Mucosa of descending colon (tissue), 3 donors: Measurements from ENCODE around the gene JAK3. TPM values are rescaled to one million over a fixed set of nuclear protein-coding genes. Genes with fewer than 3 reads are reported as not detected.

Experiments
- ATAC-seq: fragments of 200-7000 bp; cut with Tn5 transposase; one replicate; pipeline ENCODE4 v1.9.1; 2020; ENCODE audit warnings: mild to moderate bottlenecking, moderate library complexity
- DNase-seq, 3 donors: peaks; one replicate each; pipeline ENCODE4 v3.0.0-alpha.2; 2020
- H3K36me3 ChIP-seq: fragments of 200-600 bp; one replicate; pipeline ENCODE4 v1.8.0; 2021; ENCODE audit warnings: low read depth, mild to moderate bottlenecking
- H3K4me1 ChIP-seq: fragments of 200-600 bp; one replicate; pipeline ENCODE4 v1.8.0; 2021; ENCODE audit warnings: low read depth, mild to moderate bottlenecking
- H3K4me3 ChIP-seq: fragments of 200-600 bp; one replicate; pipeline ENCODE4 v1.8.0; 2021; ENCODE audit warnings: mild to moderate bottlenecking
- H3K9me3 ChIP-seq: fragments of 200-600 bp; one replicate; pipeline ENCODE4 v1.8.0; 2021; ENCODE audit warnings: mild to moderate bottlenecking
- CTCF ChIP-seq: fragments of 200-600 bp; IDR thresholded peaks from one replicate; pipeline ENCODE4 v1.8.0; 2022; ENCODE audit warnings: antibody characterized with exemption, mild to moderate bottlenecking
- intact Hi-C, 2 donors: fragments of 100-400 bp; cut with DNase I in 1 of 2; cut with micrococcal nuclease in 1 of 2; formaldehyde crosslinking; loops; one replicate each; pipeline versions ENCODE4 v1.11.0 to v1.11.1; 2022; cut with DNase I, micrococcal nuclease
- total RNA-seq, 3 donors: library from RNA; stranded (reverse); fragmentation: NEBNext Ultra II Directional in 2 of 3; extraction: Animal tissue kit (Norgen Biotek cat#: 25700) in 2 of 3; gene quantifications; one replicate each; pipeline versions ENCODE4 v1.2.1 to v1.2.4, GENCODE V29; 2021 to 2023
- donor health status: DM: no; HTN: no; CAD: no; lungs with moderate emphysema.
- donor health status: DM: no; HTN: no; CAD: no.
- donor health status: DM: no; HTN: yes; CAD: no.

The JAK3 gene
- total RNA-seq, 3 donors from 2014 or later, result 3.1 to 9.1 (median 5.4) TPM

DNA sequence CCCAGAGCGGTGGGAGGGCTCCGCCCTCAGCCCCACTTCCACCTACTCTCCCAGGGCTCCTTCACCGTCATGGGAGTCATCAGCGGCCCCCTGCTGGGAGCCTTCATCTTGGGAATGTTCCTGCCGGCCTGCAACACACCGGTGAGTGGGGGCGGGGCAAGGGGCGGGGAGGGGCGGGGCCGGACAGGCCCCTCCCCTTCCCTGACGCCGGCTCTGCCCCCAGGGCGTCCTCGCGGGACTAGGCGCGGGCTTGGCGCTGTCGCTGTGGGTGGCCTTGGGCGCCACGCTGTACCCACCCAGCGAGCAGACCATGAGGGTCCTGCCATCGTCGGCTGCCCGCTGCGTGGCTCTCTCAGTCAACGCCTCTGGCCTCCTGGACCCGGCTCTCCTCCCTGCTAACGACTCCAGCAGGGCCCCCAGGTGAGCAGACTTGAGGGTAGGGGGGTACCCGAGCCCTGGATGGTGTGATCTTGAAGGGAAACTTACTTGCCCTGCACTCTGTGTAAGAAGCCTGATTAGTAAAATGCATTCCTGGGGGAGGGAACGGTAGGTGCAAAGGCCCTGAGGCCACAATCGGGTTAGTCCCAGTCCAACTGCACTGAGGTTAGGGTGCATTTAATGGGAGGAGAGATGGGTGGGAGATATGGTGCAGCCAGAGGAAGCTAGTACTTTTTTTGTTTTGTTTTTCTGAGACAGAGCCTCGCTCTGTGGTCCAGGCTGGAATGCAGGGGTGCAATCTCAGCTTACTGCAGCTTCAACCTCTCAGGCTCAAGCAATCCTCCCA, 36.0 kb upstream of the JAK3 start:
- ATAC-seq (no peak), DNase-seq (no peak)
- TF ChIP-seq CTCF, result no peak
- no peak overlapping the region for H3K4me3 ChIP-seq
- intact Hi-C loops, result no loop called here
- no peaks in the 10 kb centered on the region for H3K36me3 ChIP-seq
- no peaks in the 10 kb centered on the region for H3K4me1 ChIP-seq
- no peaks in the 10 kb centered on the region for H3K9me3 ChIP-seq

- intact Hi-C loops, result no loop called here
- no peaks in the 10 kb centered on the region for H3K36me3 ChIP-seq
- ATAC-seq (no peak), DNase-seq (no peak)
- no peak overlapping the region for H3K4me3 ChIP-seq
- TF ChIP-seq CTCF, result no peak
- no peaks in the 10 kb centered on the region for H3K4me1 ChIP-seq
- H3K9me3 ChIP-seq, result no peaks in the 10 kb centered on the region
These were observed 33.9 kb upstream of the JAK3 start for GRCh38 chr19:17881701-17882100.

DNA sequence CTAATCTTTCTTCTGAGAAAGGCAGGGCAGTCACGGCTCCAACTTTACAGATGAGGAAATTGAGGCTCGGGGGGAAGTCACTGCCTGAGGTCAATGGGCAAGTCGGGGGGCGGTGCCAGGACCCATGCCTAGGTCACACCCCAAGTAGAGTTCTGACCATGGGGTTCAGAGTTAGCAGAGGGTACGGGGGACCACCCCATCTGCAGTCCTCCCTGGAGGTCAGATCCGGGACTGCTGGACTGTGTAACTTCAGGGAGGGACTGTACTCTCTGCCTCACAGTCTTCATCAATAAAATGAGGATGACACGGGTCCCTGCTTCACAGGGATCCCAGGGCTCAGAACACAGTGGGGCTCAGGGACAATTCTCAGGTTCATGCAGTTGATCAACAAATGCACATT, 31.7 kb upstream of the JAK3 start:
- TF ChIP-seq CTCF, result no peak
- no peak for ATAC-seq
- intact Hi-C loops, result no loop called here

GRCh38 chr19:17877696-17878095, 29.9 kb upstream of the JAK3 start:
- ATAC-seq (no peak), DNase-seq (no peak)
- no peak overlapping the region for H3K4me3 ChIP-seq
- no peaks in the 10 kb centered on the region for H3K9me3 ChIP-seq
- intact Hi-C loops, result no loop called here
- no peaks in the 10 kb centered on the region for H3K36me3 ChIP-seq
- H3K4me1 ChIP-seq, result peaks cover 5% of the 10 kb centered on the region
- no peak for TF ChIP-seq CTCF

More for the DNA sequence above, 31.7 kb upstream of the JAK3 start:
- Histone ChIP-seq H3K4me1 (no peaks in the 10 kb centered on the region), H3K9me3 (no peaks in the 10 kb centered on the region), H3K36me3 (no peaks in the 10 kb centered on the region), H3K4me3 (no peak overlapping the region)
- DNase-seq, result no peak

DNA sequence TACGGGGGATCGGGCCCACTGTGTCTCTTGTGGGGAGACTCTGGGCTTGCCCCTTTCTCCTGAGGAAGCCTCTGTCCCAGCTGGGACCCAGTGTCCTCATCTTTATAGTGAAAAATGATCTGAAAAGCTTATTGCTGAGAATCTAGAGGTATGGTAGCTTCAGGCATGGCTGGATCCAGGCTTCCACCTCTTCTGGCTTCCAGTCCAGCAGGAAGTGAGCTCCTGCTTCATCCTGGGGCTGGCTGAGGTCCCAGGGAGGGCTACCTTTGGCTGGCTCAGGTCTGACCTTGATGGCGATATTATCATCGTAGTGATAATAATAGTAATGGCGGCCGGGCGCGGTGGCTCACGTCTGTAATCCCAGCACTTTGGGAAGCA, 27.0 kb upstream of the JAK3 start:
- intact Hi-C loops, result no loop called here
- TF ChIP-seq CTCF, result no peak

More for the DNA sequence above, 27.0 kb upstream of the JAK3 start:
- H3K4me3 ChIP-seq, result no peak overlapping the region
- H3K4me1 ChIP-seq, result peaks cover 16% of the 10 kb centered on the region
- ATAC-seq (no peak), DNase-seq (no peak)
- no peaks in the 10 kb centered on the region for H3K9me3 ChIP-seq
- H3K36me3 ChIP-seq, result no peaks in the 10 kb centered on the region
